Stimulated activated CD8-positive, alpha-beta memory T cell treated with anti-CD3 and anti-CD28 coated beads, Interleukin-15, amount 100 ng/mL, for 24 hours (primary cell): ENCODE measurements around the gene SH3BP2.

Experiments
- DNase-seq: peaks from one replicate; pipeline ENCODE4 v3.0.0-alpha.2; 2020; ENCODE audit warnings: low read depth

Gene SH3BP2

DNA sequence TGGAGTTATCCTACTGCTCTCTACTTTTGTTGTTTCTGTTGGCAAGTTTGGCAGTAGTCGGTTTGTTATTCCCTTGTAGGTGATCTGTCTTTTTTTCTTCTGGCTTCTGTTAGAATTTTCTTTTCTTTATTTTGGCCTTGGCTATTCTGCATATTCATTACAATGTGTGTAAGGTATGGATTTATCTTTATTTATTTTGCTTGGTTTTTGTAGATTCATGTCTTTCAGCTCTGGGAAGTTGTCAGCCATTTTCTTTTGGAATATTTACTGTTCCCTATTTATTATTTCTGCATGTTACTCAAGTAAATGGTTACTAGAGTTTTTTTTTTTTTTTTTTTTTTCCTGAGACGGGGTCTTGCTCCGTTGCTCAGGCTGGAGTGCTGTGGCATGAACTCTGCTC lies 63.4 kb downstream of the SH3BP2 start:
- no peak for DNase-seq

- no peak for DNase-seq
Observed at GRCh38 chr4:2857349-2857927, 64.6 kb downstream of the SH3BP2 start.

DNA sequence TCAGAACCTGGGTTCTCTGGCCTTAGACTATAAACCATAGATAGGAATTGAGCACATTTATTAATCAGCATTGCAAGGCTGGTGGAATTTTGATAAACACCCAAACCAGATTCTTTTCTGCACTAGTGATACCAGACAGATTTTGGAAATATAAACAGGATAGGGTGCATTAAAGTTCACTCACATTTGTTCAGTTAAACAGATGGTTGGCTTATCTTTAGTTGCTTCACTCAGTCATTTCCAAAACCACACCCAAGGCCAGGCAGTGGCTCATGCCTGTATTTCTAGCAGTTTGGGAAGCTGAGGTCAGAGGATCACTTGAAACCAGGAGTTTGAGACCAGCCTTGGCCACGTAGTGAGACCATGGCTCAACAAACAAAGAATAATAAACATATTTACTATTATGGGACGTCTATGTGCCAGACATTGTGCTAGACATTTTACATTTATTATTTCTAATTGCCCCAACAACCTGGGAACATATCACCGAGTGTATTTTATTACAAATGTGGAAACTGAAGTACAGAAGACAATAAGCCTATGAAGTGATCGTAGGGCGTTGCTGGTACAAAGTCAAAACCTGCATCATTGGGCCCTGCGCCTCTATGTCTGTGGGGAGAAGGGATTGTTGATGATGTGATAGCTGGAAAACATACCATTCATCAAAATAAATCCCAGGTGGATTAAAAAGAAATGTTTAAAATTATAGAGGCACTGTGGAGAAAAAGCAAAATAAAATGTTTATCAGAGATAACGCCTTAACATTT lies 65.7 kb downstream of the SH3BP2 start:
- DNase-seq = no peak

DNA sequence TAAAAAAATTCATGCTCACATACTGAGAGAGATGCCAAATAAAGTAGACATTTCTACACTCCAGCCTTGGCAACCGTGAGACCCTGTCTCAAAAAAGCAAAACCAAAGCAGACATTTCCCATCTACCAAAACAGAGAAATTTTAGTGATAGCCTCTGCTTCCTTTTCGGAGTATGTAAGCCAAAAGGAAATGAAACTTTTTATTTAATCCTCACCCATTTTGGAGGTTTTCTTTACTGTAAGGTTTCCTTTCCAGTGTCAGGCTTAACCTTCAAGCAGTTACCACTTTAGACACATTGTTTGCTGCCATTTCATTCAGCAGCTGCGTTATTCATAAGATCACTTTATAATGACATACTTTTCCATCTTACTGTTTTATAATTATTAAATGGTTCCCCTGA lies 66.6 kb downstream of the SH3BP2 start:
- DNase-seq = no peak

GRCh38 chr4:2860391-2861348 lies 67.8 kb downstream of the SH3BP2 start:
- DNase-seq = no peak

DNA sequence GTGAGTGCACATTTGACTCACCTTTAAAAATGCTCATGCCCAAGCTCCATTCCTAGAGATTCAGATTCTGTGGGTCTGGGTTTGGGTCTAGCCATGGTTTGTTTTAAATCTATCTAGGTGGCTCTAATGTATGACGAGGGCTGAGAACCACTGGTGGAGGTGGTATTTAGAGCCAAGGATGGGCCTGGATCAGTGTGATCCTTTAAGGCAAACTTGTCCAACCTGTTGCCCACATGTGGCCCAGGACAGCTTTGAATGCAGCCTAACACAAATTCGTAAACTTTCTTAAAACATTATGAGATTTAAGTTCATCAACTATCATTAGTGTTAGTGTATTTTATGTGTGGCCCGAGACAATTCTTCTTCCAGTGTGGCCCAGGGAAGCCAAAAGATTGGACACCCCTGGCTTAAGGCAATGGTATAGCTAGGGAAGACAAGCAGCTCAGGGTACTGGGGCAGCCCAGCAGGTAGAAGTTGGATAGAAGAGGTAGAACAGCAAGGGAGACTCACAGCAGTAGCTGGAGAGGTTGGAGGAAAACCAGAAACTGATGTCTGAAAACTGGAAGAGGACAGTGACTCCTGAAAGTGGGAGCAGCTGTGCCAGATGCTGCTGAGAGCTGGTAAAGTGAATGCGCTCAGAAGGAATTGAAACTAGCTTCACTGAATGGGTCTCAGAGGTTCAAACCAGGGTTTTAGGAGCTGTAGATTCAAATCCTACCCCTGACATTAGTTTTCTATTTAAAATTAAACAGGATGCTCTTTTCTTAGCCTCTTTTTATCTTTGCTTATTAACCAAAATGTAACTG lies 68.9 kb downstream of the SH3BP2 start:
- DNase-seq = no peak

GRCh38 chr4:2862528-2862927 lies 69.6 kb downstream of the SH3BP2 start:
- no peak for DNase-seq

GRCh38 chr4:2863649-2864048 lies 70.8 kb downstream of the SH3BP2 start:
- no peak for DNase-seq

DNA sequence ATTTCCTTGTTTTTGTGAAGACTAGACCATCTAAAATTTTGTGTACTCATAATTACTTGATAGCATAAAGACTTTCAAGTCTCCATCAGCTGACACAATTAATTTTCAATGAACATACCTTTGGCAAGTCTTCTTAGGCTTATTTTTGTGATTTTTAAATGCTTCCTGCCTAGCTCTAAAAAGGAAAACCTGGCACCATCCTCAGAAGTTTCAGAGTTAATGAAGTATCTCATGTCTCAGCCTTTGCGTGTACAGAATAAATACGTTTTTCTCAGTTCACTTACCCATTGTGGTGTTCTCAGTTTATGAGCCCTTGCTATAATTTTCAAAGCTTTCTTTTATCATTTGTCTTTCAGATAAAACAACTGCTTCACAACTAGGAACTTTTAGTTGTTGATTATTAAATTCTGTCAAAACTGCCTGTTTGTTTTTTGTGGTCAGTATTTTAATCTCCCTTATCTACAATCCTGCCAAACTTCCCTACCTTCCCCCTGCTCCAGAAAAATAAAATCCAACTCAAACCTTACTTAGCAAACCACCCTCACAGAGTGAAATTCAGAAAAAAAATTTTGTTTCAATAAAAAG lies 72.4 kb downstream of the SH3BP2 start:
- DNase-seq = no peak

DNA sequence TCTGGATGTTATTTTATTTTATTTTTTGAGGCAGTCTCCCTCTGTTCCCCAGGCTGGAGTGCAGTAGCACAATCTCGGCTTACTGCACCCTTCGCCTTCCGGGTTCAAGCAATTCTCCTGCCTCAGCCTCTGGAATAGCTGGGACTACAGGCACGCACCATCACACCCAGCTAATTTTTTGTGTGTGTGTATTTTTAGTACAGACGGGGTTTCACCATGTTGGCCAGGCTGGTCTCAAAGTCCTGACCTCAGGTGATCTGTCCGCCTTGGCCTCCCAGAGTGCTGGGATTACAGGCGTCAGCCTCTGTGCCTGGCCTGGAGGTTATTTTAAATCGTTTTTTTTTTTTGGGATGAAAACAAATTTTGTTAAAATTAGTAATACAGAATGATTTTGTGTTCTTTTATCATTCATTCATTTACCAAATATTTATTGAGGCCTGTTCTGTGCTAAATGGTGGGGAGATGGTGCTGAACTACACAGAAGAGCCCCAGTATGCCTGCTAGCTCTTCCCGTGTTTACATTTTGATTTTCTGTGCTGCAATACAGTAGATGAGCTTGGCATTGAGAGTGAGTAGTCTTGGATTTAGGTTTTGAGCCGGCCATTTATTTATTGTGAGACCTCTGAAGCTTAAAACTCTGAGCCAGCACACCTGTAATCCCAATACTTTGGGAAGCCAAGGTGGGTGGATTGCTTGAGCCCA lies 73.4 kb downstream of the SH3BP2 start:
- no peak for DNase-seq

GRCh38 chr4:2866891-2867290 lies 74.0 kb downstream of the SH3BP2 start:
- no peak for DNase-seq

DNA sequence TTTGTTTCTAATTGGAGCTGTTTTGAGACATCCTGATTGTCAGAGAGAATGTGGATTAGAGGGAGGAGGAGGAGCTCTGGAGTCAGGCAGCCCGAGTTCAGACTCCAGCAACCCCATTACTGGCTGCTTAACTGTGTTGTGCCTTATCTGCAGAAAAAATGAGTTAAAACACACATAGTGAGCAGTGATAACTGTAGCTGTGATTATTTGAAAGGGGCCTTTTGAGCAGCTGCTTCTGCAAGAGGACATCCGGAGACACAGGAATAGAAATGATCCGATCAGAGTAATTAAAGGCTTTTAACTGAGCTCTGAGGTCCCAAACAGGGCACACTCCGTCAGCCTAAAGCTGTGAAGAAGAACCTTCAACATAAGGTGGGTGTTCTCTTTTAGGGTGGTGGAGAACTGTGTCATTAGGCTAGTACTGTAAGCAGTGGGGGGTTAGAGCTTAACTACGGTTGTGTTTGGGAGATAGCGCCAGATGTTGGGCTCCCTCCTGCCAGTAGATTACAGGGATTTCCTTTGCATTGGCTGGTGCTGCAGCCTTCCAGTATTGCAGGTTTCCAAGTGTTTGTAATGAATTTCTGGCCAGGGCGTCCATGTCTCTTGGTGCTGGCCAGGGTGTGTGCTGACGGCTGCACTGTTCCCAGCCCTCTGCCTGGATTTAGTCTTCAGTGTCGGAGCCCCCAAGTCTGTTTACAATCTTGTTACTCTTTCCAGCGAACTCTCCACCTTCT lies 75.0 kb downstream of the SH3BP2 start:
- no peak for DNase-seq

GRCh38 chr4:2868877-2869487 lies 76.1 kb downstream of the SH3BP2 start:
- DNase-seq = no peak

- no peak for DNase-seq
Observed at GRCh38 chr4:2869659-2870058, 76.8 kb downstream of the SH3BP2 start.

DNA sequence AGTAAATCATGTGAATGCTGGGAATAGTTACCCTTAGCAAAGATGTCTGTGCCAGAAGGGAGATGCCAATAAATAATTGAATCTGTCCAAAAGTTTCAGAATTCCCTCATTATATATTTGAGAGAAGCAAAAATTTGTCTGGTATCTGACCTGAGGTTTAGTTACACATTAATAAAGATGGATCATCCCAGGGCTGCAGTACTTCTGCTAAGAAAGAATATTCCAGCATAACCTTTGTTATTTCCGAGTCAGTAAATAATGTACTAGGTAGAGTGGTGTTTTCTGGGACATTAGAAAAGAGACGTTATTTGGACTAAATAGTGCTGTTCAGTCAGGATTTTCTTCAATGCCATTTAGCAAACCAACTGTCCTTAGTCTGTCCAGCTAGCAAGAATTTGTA lies 77.2 kb downstream of the SH3BP2 start:
- DNase-seq = no peak

DNA sequence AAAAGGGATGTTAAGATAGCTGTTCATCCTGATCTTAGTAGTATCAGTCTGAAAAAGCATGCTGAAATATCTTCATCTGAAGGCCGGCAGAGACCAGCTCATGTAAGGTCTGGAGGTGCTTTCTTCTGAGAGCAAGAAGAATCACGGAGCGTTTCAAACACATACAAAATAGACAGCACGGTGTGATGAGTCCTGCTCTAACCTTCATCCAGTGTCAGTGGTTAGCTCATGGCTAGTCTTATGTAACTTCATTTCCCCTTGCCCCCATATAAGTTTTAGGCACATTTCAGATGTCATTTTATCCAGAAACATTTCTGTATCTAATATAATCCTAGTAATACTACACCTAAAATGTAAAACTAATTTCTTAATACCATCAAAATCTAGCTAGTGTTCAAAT lies 78.6 kb downstream of the SH3BP2 start:
- DNase-seq = no peak

- no peak for DNase-seq
Observed at GRCh38 chr4:2871911-2872310, 79.0 kb downstream of the SH3BP2 start.

DNA sequence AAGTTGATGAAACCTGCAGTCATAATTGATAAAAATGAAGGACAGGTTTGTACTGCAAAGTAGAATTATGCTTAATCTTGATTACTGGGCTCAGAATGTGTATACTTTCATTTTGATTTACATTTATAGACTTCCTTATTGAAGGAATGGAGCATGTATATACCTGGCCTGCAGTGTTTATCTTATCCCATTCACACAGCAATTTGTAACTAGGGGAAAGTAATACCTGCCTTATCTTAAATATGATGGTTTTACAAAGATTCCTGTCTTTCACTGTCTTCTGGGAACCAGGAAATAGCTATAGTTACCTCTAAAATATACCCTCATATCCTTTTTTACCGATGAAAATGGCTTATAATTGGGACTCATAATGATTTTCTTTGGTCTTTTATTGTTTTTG lies 80.4 kb downstream of the SH3BP2 start:
- no peak for DNase-seq

DNA sequence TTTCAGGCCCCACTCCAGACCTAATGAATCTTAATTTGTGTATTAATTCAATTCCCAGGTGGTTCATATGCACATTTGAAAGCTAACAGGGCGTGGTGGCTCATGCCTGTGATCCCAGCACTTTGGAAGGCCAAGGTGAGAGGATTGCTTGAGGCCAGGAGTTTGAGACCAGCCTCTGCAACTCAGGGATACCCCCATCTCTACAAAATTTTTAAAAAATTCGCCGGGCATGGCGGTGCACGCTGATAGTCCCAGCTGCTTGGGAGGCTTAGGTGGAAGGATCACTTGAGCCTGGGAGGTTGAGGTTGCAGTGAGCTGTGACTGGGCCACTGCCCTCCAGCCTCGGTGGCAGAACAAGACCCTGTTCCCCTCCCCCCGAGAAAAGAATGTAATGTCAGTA lies 82.0 kb downstream of the SH3BP2 start:
- DNase-seq = no peak

GRCh38 chr4:2875556-2875955 lies 82.7 kb downstream of the SH3BP2 start:
- no peak for DNase-seq
